ENCODE data around the gene TRUB1.
"Not testable (repeated sequence)": the region's sequence is repeated elsewhere in the genome, so short reads cannot be mapped to it uniquely, and the experiment has no call there.

The TRUB1 gene

DNA sequence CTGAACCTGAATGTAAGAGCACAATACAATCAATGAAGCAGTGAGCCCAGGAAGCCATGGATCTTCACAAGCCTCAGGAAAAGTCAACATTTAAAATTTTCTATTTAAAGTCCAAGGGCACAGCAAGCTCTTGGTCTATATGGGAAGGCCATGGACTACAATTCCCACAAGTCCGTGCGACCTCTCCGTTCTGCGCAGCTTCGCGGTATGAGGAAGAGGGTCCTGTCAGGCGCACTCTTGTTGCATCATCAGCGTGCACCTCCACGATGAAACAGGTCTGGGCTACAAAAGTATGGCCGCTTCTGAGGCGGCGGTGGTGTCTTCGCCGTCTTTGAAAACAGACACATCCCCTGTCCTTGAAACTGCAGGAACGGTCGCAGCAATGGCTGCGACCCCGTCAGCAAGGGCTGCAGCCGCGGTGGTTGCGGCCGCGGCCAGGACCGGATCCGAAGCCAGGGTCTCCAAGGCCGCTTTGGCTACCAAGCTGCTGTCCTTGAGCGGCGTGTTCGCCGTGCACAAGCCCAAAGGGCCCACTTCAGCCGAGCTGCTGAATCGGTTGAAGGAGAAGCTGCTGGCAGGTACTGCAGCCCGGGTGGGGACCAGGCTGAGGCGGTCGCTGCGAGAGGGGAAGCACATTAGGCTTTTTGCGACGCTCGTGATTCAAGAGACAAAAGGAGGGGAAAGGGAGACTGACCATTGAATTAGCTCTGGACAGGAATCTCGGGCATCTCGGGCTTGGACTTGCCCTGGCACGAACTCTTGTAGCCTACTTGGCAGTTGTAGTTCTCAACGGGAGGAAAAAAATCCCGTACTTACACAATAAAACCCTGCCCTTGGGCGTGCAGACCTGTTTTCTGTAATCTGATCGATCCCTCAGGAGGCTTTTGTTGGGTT, at the start of gene TRUB1:
TSS of gene TRUB1 (plus strand) at position 234 of the 894 bp plus-strand sequence. CDS start at position 293, 59 bp downstream.
- peak; percentile 90 for DNase-seq

DNA sequence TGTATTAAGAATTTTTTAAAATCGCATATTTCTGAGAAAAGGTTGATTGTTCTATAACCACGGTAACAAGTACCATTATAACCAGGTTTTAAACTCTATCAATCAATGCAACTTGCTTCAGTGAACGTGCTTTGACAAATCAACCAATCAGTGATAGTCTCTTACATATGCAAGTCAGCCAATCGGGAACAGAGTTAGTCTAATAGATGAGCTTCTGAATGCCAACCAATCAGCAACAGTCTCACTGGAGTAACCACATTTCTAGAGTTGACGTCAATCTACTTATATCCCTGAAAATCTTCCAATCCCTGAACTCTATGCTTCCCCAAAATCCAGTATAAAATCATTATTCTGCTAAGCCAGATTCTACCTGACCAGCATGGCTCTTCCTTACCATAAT, 44.7 kb upstream of the TRUB1 start:
- no peak for DNase-seq

DNA sequence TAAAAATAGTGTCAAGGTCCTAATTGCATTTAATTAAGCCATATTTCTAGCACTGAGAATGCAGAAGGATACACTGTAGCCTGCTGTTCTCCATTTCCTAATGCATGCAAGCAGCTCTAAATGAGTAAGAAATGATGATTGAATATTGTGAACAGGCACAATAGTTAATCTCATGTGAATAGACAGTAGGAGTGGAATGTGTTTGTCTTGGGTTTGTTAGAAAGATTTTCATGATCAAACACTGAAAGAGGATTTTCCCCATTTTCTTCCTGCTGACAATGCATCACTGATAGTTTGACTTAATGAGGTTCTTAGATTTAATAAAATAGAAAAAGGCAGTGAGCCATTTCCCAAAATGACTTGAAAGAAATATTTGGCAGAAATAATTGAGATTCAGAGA, 43.1 kb upstream of the TRUB1 start:
- no peak for DNase-seq

DNA sequence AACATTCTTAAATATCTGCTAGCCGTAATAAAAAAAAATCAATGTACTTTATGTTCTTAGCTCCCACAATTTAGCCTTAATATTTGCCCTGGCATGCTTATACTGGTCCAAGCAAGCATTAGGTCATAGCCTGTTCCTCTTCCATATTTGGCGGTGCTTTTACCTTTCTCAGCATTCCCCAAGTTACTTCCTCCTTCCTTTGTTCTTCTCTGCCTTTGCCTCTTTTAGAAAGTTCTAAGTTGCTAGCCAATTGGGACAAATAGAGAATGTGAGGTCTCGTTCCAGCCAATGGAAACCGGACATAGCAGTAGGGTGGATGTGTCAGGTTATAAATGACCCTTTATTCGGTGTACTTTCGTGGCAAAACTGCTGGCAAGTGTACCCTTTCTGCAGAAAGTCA, 41.0 kb upstream of the TRUB1 start:
- not testable (repeated sequence) for DNase-seq

DNA sequence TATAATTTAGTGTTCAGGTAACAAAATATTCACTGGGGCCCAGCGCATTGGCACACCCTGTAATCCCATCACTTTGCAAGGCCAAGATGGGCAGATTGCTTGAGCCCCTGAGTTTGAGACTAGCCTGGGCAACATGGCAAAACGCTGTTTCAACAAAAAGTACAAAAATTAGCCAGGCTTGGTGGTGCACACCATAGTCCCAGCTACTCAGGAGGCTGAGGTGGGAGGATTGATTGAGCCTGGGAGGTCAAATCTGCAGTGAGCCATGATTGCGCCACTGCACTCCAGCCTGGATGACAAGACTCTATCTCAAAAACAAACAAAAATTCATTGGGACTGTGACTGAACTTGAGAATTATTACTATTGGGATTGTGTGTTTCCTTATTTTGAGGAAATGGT, 40.4 kb upstream of the TRUB1 start:
- no peak for DNase-seq

DNA sequence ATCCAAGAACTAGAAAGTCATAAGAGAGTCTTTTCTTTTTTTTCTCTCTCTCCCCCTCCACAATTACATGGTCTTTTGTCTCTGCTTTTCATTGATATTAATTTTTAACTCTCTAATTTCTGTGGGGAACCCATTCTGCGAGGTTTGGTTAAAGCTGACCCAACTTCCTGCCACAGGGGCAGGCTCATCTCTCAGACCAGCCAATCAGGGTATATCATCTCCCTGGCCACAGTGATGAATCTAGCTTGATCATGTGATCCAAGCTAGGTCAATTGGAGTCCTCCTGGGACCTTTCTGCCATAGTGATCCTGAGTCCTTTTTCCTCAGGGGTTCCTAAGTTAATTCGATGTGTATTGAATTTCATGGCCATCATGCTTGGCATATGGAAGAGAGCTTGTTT, 38.0 kb upstream of the TRUB1 start:
- no peak for DNase-seq

DNA sequence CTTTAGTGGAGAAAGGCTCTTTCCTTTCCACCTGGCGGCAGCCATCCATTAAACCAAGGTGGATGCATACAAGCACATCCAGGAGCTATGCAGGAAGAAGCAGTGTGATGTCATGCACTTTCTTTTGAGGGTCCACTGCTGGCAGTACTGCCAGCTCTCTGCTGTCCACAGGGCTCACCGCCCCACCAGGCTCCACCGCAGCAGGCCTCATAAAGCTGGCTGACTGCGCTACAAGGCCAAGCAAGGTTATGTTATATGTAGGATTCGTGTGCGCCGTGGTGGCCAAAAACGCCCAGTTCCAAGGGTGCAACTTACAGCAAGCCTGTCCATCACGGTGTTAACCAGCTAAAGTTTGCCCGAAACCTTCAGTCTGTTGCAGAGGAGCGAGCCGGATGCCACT, 37.3 kb upstream of the TRUB1 start:
- no peak for DNase-seq

DNA sequence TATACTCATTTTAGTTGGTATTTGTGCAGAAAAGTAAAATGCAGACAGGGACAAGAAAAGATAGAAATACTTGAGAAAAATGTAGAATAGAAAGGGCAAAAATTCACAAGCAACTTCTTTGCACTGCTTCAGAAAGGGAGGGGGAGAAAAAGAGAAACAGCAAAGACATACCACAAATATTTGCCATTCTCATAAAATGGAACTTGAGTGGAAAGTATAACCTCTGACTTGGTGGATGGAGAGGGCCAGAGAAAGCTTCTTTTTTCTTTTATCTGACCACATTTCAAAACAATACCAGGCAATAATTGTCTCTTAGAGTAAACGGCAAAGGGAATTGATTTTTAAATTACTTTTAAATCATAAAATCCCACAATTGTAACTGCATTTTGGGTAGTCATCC, 35.8 kb upstream of the TRUB1 start:
- no peak for DNase-seq

DNA sequence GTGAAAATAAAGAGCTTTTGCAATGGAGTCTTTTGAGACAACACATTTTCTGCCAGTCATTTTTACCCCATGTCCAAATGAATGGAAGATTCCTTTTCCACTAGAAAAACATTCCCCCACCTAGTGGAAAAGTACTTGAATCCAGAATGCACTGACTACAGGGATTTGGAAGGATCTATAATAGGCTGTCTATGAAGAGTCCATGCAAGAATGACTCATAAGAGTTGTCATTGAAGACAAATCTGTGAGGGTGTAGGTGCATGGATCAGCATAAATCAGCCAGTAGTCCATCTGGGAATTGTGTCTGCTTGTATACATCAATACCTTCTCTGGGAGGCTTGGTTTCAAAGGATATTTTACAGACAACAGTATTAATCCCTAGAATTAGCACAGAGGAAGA, 32.5 kb upstream of the TRUB1 start:
- DNase-seq: no peak

DNA sequence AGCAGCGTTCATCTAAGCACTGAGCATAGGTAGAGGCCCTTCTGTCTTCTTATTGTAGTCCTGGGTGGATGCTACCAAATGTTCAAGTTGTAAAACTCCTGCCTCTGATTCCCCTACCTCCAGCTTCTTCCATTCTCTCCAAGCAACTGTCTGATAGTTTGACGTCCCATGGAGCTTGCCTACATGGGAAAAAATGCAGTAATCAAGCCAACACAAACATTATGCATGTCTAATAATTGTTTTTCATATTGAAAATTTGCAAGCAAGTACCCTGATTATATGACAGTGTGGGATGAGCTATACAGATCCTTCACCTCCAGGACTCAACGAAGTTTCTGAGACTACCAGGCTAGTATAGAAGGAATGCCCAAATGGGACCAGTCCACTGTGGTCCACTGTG, 31.0 kb upstream of the TRUB1 start:
- no peak for DNase-seq

DNA sequence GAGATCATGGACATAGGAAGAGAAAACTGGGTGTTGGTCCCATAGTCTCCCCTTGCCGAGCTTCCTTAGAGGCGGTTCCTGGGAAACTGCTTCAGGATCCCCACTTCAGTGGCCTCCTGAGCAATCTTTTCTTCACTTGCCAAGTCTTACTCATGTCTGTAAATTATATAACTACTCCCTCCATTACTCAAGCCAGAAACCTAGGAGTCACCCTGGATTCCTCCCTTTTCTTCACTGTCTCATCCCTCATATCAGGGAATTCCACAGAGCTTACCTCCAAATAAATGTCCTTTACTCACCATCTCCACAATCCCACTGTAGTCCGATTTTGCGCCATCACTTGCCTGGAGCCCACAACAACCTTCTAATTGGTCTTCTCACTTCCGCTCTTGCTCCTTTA, 29.1 kb upstream of the TRUB1 start:
- DNase-seq: no peak

DNA sequence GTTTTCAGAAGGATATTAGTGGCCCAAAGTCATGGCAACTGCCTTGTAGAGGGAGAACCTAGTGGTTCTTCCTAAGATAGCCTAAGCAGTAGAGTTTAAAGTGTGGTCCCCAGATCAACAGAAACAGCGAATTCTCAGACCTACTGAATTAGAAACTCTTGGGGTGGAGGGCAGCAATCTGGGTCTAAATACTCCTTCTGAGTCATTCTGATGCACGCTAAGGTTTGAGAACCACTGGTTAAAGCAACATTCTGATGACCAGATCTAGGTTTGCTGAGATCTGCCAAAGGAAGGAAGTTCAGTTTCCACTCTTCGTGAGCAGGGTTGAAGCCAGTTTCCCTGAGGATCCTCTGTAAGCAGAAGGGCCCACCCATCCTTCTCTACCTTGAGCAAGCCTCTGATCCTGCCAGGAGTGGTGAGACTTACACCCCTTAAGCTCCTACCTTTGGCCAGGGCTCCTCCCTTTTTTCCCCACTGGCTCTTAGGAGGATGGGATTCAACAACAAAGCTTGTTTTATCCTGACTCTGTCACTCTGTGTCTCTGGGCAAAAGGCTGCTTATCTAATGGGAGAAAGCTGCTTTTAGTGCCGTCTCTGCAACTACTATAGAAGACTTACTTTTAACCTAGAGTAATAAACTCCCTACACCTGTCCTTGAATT, 26.8 kb upstream of the TRUB1 start:
- no peak for DNase-seq

DNA sequence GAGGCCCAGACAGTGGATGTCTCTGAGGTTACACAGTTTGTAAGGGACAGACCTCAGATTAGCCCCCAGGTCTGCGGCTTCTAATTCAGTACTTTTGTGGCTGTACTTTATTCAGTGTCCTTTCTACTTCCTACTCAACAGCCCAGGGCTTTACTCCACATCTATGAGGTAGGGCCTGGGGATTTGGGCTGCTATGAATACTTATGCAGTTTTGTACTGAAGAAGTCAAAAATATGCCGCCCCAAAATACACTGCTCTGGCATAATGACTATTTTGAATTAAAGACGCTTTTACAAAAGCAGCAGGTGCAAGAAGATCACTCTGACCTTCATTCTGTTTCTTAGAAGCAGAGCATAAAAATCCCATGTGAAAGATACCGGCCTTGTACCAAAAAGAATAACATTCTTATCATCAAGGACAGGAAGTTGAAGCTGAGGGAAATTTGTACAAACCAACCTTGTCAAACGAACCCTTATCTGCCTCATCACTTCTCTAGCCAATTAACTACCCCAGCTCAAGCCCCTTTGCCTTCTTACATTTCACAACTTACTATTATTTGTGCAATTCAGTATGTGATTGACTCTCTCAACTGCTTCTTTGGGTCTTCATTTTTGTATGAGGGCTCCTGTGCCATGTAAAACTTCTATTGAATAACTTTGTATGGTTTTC, 26.1 kb upstream of the TRUB1 start:
- DNase-seq: no peak

DNA sequence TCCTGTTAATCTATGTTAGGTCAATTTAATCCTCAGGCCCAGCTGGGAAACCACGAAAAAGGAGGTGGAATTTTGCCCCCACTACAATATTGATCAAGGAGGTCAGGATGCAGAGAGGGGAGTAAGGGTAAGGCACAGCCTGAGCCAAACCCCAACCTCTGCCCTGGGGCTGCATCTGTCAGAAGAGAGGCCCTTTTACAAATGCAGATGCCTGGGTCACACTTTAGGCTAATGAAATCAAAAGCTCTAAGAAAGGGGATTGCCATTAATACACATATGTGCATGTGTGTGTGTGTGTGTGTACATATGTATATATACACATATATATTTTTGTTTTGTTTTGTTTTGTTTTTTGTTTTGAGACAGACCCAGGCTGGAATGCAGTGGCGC, 25.5 kb upstream of the TRUB1 start:
- DNase-seq: no peak

DNA sequence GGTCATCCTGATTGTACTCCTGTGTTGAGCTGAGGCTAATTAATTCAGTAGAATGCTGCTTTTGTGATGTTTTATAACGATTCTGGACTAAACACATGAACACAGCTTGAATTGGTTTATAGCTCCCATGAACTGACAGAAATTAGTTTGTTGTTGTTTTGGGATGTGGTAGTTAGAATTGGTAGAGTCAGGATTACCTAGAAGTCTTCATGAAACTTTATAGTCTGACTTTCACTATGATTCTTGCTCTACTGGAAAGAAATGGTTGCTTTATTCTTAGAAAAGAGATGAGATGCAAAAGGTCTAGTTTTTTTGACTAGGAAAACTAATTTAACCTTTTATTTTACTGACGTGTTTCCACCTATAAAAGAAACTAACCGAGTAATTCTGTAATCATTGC, 23.4 kb upstream of the TRUB1 start:
- no peak for DNase-seq

DNA sequence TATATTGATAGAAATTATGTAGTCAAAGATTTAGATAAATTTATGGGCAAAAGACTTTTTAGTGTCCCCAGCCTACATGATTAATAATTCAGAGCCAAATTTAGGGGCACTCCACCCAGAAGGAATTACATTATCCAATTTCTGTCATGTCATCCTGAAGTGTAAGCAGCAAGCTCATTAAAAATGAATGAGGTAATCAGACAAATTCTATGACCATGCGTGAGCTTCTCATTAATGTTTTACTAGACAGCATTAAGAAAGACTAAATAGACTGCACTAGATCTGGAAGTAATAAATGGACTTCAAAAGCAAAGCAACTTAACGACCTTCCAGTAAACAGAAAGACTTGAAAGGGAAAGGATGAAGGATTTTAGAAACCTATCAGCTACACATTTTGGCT, 22.7 kb upstream of the TRUB1 start:
- DNase-seq: no peak

DNA sequence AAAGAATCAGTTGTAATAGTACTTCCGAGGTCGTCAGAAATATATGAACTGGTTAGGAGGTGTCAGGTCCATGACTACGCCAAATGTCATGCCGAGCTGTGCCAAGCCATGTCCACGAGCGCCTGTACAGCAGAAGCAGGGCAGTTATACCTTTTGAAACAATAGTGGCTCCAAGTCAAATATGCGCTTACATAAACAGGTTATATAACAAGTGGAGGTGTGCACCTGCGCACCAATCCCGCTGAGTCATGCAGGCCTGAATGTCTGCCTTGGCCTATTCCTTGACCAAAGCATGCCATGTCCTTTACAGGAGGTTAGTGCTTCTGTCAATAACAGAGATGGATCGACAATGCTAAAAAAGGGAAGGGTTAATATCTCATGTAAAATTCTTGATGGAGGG, 21.3 kb upstream of the TRUB1 start:
- no peak for DNase-seq

DNA sequence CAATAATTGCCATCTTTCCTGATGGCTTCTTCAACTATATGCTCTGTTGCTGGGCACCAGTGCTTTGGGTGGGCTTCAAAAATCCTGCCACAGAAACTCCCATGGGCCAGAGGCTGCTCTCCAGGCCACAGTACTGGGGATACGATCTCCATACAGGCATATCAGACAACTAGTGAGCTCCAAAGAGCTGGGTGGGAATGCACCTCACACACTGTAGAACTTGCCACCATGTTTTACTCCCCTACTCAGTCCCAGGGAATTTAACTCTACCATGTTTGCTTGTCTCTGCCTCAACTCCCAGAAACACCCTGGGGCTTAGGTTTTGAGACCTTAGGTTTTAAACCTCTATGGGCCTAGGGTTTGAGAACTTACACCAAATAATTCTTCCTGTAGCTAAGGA, 20.5 kb upstream of the TRUB1 start:
- no peak for DNase-seq

DNA sequence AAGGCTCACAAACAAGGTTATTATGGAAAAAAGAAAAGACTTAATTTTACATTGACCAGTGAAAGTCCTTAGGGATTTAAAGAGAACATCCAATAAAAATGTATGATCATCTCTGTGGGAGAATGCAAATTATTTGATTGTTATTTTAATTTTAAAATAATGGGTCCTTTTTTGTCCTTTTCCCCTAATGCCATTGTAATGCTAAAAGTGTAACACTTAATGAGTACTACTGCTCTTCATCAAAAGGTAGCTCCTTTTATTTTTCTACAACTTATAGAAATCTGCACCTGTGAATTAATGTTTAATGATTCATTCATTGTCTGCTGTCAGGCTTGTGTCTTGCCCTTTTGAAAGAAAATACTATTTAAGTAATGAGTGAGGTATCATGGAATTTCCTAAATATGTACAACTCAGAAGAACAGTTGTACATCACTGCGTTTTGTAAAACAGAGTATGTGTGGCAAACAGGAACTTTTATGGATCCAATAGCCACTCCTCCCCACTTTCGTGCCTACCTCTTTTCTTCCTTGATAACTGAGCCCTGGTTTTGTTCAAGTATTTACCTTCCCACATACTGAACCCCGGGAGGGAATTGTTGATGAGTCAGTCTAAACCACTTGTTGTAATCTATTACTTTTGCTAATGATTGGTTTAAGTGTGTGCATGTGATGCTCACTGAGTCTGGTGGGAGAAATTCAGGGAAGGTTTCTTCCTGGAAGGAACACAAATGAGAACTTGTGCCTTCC, 19.9 kb upstream of the TRUB1 start:
- DNase-seq: no peak

DNA sequence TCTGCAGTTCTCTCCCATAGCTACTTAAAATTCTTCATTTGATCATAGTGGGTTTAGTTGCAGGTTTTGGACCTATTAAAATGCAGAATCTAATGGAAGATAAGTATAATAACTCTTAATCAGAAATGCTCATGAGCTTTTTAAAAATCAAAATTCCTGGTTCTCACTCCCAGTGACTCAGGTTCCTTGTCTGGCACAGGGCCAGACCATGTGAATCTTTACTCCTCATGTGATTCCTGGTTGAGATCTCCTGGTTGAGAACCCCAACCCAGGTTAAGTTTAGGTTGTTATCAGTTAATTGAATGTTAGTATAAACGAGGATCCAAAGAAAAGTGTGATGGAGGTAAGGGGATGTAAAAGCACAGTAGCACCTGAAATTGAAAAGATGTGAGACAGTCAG, 17.5 kb upstream of the TRUB1 start:
- DNase-seq: no peak

DNA sequence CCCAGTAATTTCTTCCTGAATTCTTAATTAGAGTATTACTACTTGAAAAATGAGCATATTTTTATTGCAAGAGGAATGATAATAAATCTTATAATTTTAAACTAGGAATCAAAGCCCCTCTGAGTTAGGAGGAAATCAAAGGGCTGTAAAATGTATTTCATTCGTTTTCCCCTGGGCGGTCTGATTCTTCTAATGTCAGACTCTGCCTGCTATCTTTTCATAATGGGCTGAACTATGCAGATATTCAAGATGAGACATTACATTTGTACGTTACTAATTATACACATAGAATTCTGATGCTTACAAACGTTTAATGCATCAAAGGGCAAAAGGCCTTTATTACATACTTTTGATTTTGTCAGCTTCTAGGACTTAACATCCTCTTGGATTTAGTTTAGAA, 16.0 kb upstream of the TRUB1 start:
- DNase-seq: no peak

DNA sequence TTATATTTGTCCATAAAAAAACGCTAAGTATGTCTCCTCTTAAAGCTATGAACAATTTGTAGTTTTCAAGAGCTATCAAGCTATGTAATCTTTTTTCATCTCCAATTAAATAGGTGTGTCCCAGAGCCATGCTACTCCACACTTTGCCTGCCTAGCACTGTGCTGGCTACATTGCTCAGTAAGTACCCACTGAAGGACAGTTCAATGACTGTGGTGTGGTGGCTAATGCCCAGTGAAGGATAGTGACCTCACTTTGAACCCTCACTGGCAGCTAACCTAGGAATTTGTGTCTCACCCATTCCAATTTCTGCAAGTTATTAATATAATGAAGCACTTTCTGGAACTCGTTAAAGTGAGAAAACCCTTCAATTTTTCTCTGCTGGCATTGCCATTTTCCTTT, 14.4 kb upstream of the TRUB1 start:
- no peak for DNase-seq
